NCI-H524 treated with DMSO at 0.1 percent for 48 hours (cell line): ENCODE data around the gene PANK4.
"Not testable (repeated sequence)": the region's sequence is repeated elsewhere in the genome, so short reads cannot be mapped to it uniquely, and the experiment has no call there.

Experiments
- DNase-seq: peaks from one replicate; lab custom pipeline; 2025; lab: John Stamatoyannopoulos, UW

PANK4 gene

GRCh38 chr1:2558861-2559260 lies 32.5 kb upstream of the PANK4 start:
- no peak for DNase-seq

DNA sequence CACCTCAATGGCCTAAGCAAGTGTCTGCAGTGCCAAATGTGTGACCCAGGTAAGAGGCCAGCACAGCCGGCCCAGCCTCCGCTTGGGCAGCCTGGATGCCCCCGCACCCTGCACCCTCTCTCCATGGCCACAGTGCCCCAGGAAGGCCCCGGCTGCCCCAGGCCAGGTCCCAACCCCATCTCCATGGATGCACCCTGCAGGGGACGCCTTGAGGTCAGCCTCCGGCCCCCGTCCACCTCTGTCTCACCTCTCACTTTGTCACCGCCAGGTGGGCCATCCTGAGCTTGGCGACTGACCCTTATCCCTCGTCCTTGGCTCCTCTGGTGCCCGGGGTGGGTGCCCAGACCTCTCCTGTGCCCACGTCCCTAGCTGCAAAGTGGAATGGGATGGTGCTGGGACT lies 32.0 kb upstream of the PANK4 start:
- DNase-seq = no peak

- no peak for DNase-seq
Observed at GRCh38 chr1:2557482-2558400, 31.3 kb upstream of the PANK4 start.

DNA sequence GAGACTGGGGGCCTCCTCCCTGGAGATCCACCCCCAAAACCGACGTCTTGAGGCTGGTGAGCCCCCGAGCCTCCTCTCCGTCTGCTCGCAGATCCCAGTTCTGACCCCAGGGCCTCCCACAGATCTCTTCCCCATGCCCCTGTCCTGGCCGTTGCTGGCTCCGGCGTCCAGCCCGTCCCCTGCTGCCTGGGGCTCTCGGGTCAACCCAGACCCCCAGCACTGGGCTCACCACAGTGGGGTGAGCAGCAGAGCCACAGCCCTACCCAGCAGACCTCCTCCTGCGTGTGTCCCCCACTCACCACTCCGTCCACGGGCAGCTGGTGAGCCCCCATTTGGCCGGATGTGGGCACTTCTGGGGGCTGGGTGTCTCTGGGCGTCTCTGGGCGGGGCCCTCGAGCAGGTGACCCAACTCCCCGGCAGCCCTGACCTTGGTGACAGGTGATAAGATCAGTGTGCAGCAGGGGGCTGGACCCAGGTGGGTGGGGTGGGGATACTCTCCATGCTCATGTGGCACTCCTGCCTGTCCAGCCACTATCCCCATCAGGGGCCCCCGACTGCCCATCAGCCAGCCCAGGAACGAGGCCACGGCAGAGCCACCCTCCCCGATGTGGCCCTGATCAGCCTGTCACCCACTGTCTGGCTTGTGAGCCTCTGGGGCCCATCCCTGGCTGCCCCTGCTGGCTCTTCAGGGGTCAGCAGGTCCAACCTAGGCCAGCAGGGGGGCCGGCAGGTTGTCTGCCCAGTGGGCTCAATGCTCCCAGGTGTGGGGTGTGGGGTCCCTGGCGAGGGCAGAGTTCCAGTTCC lies 30.5 kb upstream of the PANK4 start:
- DNase-seq = no peak

DNA sequence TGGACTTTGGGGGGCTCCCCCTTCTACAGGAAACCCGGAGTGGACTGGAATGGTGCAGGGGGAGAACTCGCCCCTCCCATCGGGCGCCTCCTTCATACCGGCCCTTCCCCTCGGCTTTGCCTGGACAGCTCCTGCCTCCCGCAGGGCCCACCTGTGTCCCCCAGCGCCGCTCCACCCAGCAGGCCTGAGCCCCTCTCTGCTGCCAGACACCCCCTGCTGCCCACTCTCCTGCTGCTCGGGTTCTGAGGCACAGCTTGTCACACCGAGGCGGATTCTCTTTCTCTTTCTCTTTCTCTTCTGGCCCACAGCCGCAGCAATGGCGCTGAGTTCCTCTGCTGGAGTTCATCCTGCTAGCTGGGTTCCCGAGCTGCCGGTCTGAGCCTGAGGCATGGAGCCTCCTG lies 29.9 kb upstream of the PANK4 start, which contains the start of gene TNFRSF14:
TSS of gene TNFRSF14 (plus strand) at position 95 of the 401 bp plus-strand sequence. CDS start at position 389, 294 bp downstream.
- no peak for DNase-seq

- DNase-seq = no peak
Observed at GRCh38 chr1:2555634-2556276, 29.4 kb upstream of the PANK4 start.

- DNase-seq = no peak
Observed at GRCh38 chr1:2554621-2555387, 28.4 kb upstream of the PANK4 start.

GRCh38 chr1:2553871-2554620 lies 27.6 kb upstream of the PANK4 start:
- no peak for DNase-seq

DNA sequence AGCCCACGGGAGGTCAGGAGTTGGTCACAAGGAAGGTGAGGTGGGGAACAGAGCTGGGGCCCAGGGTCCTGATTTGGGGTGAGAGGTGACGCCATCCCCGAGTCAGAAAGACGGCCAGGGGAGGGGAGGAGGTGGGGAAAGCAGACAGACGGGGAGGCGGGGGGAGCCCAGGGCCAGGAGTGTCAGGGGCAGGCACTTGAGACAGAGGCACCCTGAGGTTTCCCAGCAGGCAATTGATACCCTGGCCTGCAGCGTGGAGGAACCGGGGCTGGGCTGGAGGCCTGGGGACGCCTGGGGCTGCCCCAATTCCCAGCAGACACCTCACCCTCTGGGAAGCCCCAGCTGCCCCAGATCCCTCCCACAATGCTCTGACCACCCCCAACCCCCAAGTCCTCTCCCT lies 26.7 kb upstream of the PANK4 start:
- DNase-seq = not testable (repeated sequence)

GRCh38 chr1:2552189-2552588 lies 25.8 kb upstream of the PANK4 start:
- DNase-seq = no peak

GRCh38 chr1:2551544-2551943 lies 25.1 kb upstream of the PANK4 start:
- DNase-seq = not testable (repeated sequence)

GRCh38 chr1:2550309-2550861 lies 24.0 kb upstream of the PANK4 start:
- not testable (repeated sequence) for DNase-seq

GRCh38 chr1:2549367-2550029 lies 23.1 kb upstream of the PANK4 start:
- DNase-seq = not testable (repeated sequence)

GRCh38 chr1:2548068-2548589 lies 21.7 kb upstream of the PANK4 start:
- DNase-seq = no peak

DNA sequence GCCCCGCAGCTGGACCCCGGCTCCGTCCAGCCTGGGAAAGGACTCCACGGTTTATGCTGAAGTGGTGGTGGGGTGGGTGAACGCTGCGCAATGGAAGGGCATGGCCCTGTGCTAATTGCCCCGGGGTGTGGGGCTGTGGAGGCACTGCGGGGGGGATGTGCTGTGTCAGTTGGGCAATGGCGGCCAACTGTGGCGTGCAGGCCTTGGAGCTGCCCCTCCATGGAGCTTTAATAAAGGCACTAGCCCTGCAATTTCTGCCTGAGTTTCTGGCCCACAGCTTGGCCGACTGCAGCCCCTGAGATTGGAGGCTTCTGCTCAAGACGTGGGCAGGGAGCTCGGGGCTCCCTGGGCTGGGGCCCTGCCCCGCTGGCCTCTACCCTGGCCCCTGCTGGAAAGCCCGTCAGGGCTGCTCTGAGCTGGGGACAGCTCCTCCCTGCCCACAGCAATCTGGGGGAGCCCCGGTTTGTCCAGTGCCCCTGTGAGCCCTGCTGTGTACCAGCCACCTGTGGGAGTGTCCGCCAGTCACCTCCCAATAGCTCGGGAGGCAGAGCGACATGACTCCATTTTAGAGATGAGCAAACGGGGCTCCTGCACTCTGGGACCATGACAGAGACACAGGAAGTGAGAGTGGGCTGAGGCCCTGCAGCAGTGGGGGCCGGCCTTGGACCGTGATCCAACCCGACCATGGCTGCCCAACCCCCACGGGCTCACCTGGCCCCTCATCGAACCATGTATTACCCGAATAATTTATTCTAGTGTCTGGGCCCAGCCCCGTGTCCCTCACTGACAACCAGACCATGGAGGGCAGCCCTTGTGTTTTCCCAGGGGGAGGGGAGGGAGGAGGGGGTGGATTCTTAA lies 21.0 kb upstream of the PANK4 start:
- no peak for DNase-seq

DNA sequence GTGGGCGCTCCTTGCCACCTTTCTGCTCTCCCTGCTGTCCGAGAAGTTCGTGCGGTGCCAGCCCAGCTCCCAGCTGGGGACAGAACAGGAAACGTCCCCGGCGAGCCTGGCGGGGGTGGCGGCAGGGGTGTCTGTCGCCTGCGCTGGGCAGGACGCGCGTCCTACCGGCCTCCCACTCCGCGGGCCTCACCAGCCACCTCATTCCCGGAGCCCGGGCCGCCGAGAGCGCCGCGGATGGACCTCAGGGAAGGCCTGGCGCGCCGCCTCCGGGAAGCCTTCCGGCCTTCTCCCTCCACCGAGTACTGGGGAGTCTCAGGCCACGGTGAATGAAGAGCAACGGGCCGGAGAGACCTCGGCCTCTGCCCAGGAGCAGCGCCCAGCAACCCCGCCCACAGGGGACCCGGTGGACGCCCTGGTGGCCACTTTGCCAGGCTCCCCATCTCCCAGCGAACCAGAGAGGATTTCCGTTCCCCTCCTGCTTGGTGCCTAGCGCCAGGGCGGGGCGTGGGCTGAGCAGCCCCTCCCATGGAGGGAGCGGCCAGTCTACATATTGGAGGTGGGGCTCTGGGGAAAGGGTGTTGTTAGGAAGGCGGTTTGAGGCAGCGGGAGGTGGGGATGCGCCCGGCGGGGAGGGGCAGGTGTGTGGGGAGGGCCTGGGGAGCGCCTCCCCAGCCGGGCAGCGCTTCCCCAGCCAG lies 20.3 kb upstream of the PANK4 start:
- no peak for DNase-seq

DNA sequence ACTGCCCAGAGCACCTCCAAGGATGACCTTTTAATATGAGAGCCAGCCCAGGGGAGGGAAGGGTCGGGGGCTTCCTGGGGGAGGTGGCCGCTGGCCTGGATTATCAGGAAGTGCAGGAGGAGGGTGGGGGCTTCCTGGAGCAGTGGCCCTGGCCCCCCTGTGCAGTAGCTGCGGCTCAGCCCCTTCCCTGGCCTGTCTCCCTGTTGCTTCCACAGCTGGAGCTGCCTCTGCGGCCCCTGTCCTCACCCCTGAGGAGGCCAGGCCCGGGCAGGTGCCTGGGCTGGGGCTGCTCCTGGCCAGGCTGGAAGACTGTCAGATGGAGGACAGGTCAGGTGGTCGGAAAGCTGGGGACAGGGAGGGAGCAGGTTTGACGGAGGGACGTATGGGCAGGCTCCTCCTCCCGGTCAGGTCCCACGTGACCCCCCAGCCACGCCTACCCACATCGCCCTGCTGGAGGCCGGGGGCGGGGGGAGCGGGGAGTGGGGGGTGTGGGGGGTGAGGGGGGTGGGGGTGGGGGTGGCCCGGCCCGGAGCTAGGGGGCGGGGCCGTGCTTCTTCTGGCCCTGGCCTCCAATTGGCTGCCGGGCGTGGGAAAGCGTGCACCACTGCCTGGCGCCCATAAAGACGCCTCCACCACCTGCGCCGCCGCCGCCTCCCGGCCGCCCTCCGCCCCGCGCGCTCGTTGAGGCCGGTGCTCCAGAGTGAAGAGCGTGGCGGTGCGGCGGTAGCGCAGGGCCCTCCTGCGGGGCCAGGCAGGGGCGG lies 19.5 kb upstream of the PANK4 start:
- peak; percentile 47 for DNase-seq
